COLO668 (cell line): Measurements from ENCODE around the gene TCERG1L.
A peak's percentile ranks its signal among the peaks of the same experiment; 100 is the strongest.
"Not testable (repeated sequence)": the region's sequence is repeated elsewhere in the genome, so short reads cannot be mapped to it uniquely, and the experiment has no call there.

Experiments used
- DNase-seq: peaks from one replicate; lab custom pipeline; 2025; ENCODE audit not compliant: unreplicated experiment; lab: John Stamatoyannopoulos, UW

Gene TCERG1L

DNA sequence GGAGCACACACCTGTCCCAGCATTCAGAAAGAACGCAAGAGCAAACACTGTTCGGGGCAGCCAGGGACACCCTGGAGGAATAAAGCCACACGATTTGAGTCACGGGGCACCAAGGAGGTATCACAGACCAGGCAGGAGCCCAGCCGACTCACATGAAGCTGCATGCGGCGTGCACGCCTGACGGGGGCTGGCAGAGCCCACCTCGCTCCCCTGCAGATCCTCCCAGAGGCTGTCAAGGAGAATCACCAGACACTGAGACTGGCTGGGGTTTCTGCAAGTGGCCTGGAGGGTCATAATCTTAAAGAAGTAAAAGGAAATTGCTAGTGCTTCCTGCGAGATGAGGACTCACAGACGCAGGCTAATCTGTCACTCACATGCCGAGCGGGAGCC is 61.6 kb downstream of the TCERG1L start:
- peak; percentile 43 for DNase-seq

DNA sequence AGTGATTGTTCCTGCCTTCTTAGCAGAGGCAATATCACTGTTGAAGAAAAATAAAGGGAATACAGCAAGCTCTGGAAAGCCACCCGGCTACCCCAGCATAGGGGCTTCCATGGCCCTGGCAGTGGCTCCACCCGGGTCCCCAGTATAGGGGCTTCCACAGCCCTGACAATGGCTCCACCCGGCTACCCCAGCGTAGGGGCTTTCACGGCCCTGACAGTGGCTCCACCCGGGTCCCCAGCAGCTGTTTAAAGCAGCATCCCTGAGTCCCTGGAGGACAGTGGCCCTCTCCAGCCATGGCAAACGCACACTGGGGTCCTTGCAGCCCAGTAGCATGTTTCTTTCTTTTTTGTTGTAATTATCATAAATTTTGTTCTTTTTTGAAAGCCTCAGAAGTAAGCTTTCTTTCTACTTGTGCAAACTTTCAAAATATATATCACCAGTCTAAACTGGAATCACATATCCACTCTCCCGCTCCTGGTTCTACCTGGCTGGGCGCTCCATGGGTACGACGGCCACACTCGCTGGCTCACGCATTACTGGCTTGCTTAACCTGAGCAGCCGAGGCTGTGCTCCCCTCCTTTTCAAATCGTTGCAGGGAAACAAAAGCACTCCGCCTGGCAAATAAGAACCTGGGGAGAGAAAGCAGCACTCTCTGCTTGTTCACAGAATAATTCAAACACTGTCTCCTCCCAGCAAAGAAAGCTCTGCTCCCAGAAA is 62.1 kb downstream of the TCERG1L start:
- DNase-seq, result peak; percentile 43

DNA sequence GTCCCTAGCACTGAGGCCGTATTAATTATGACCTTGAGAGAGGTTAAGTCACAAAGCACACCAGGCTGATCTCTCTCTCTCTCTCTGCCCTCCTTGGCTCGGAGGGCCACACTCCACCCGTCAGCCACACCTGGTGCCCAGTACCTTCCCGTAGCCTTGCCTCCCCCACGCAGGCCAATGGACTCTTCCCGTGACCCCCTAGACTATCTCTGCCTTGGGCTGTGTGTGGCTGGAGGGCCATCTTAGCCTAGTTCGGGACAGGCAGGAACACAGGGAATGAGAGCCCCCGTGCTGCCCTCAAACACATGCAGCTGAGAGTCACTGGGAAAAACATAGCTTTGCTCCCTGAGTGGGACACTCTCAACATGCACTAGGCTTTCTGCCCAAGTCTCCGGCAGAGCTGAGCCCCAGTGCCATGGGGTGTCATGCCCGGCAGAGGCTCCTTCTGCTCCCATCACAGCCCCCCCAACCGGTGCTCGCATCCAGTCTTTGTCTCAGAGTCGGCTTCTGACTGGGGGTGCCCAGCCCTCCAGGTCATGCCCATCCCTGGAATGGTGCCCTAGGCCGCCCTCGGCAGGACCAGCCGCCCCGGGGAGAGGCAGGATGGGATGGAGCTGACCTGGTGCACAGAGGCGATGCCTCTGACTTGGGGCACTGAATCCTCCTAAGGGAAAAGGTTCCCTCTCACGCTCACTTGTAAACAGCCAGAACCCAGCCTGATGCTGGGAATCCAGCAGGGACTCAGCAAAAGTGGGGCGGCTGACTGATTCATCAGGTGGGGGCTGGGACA is 63.0 kb downstream of the TCERG1L start:
- peak; percentile 24 for DNase-seq

DNA sequence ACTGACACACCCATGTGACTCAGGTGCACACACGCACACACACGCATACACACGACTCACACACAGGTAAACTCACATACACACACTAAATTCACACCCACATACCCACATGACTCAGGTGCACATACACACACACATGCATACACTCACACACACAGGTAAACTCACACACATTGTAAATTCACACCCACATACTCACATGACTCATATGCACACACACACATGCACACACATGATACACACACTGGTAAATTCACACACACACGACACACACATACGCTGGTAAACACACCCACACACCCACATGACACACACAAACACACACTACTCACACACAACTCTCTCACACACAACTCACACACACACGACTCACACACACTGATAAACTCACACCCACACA is 63.6 kb downstream of the TCERG1L start:
- no peak for DNase-seq

DNA sequence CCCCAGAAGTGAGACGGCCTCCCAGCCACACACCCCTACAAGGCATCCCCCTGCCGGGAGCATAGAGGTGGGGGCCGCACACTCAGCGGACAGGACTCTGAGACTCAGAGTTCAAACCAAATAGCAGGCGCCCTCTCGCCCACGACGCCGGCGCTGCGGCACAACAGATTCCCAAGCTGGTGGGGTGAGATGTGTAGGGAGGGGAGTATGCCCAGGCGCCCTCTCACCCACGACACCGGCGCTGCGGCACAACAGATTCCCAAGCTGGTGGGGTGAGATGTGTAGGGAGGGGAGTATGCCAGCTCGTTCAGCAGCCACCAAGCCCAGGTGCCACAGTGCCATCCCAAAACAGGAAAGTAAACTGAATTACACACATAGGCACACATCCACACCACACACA is 64.7 kb downstream of the TCERG1L start:
- no peak for DNase-seq

DNA sequence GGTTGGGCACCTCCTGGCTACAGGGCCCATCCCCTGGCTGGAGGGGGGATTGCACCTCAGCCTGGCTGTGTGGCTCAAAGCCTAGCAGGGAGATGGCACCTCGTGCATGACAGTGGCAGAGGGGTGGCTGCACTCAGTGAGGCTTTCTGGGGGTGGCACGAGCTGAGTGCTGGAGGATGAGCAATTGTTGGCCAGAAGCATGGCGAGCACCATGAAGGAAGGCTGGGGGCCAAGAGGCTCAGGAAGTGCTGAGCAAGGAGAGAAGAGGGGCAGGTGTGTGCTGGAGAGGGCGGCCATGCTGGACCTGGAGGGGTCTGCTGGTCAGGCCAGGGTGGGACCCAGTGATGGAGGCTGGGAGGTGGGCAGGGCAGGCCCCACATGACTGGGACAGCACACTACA is 65.4 kb downstream of the TCERG1L start:
- DNase-seq, result no peak

DNA sequence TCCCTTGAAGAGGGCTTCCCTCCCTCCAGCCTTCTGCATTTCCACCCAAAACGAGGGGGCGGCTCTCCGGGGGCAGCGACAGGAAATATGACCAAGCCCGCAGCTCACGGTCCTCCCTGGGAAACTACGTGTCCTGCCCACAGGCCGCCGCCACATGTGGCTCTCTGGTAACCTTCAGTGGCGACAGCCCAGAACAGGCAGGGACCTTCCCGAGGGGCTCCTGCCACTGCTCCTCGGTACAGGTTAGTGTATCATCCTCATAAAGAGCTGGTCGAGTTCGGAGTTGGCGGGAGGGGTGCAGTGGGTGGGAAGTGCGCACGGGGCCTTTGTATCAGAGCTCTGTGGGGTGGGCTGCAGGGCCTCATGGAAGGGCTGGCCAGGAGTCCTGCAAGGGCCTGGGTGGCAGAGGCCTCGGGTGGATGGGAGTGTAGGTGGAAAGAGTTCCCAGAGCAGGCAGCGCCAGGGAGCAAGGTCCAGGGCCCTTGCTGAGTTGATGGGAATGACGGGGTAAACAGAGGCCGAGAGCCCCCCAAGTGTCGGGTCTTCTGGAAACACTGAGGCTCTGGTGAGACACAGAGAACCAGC is 66.0 kb downstream of the TCERG1L start:
- DNase-seq, result no peak

DNA sequence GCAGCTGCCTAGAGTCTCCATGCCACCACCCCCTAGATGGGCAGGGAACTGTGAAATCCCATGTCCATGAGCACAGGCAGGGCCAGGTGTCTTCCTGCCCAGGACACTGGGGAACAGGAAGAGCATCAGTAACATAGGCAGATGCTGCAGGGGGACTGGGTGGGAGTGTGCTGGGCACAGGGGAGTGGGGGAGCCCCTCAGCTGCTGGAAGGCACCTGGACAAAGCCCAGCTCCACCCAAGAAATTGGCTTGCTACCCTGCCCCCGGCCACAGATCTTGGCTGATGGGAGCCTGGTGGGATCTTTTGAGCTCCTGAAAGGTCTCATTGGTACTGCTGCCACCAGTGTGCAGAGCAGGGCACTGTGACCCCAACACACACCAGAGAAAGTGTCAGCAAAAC is 66.7 kb downstream of the TCERG1L start:
- no peak for DNase-seq

DNA sequence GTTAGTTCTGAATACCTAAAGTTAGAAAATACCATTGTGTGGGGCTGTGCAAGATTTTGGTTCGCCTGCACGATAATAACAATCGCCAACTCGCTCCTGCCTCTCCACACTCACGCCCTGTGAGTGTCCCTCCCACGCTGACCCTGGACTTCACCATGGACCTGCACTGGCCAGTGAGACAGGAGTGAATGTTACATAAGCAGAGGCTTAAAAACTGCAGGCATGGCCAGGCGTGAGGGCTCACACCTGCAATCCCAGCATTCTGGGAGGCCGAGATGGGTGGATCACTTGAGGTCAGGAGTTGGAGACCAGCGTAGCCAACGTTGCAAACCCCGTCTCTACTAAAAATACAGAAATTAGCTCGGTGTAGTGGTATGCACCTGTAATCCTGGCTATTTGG is 68.4 kb downstream of the TCERG1L start:
- no peak for DNase-seq

DNA sequence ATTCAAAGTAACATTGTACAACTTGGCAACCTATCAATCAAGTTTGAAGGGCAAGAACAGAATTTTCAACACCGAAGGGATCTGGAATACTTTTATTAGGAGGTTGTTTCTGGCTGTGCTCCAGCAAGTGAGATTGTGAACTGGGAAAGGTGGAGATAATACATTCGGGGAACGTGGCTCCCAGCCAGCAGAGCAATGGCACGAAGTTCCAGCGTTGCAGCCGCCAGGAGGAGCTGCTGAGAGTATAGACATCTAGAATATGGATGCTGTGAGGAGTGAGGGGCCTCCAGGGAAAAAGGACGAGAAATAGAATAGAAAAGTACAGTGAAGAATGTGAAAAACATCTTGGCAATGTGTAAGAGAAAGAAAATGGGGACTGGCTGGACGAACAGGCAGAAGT is 69.5 kb downstream of the TCERG1L start:
- peak; percentile 1 for DNase-seq

DNA sequence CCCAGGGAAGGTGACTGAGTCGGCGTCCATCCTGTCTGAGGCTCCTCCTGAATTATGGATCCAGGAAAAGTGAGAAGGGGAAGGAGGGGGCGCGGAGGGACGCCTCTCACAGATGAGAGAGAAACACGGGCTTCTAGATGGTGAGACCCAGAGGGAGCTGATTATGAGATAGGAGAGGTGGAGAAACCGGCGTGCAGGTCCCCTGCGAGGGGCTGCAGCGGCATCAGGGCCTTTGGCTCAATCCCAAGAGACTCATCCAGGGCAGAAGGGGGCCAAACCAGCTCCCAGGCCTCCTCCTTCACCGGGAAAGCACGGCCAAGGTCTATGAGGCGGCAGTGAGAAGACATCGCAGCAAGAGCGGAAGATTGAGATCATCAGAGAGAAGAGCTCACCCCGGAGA is 70.8 kb downstream of the TCERG1L start:
- DNase-seq, result no peak

DNA sequence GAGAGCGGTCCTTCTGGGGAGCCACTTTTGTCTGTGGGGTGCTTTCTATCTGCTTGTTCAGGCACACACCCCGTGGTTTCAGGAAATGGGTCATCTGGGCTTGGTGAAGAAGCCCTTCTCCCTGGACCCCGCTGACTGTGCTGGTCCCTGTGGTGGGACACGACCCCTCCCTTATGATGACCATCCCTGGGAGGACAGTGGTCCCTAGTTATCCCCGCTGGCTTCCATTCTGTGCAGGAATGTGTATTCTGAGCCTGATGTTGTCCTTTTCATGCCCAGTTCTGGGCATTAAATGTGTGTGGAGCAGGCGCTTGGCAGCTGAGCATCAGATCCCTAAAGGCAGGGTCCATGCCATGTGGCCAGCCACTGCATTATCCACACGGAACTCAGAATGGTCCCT is 71.6 kb downstream of the TCERG1L start:
- no peak for DNase-seq

DNA sequence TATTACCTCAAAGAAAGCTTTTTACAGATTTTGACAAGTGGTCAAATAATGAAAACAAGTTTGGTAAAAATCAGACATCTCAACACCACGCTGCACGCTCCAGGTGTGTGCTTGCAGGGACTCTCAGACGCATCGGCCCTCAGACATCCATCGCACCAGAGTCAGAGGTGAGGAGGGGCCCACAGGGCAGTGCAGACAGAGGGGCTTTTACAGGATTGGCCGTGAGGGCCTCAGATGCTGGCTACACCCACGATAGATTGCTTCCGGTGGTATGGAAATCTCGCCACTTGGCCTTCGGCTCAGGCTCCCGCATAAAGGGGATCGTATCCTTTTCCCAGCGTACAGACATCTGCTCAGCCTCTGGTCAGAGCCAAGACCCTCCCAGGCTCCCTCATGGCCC is 72.1 kb downstream of the TCERG1L start:
- DNase-seq, result no peak

DNA sequence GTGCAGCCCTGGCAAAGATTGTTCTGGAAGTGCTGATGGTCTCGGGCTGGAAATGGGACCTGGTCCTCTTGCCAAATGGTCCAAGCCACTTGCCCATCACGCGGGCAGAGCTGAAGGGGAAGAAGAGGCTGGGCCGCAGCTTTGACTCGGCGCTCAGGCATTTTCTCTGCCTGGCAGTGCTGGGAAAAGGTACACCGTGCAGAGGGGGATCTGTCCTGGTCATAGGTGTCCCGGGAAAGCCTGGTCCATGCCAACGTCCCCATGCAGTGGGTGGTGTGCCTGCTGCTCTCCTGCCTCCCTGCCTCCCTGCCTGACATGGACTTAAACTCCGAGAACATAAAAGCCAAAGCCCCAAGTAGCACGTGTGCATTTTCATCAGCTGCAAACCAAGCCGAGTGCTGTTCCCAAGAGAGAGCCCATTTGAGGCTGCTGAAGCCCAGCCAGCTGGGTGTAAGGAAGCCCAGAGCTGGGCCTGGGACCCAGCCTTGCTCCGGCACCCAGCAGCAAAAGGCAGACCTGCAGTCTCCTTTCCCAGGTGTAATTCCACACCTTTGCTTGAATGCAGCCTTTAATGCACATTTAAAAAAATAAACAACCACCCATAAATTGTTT is 72.7 kb downstream of the TCERG1L start:
- no peak for DNase-seq

DNA sequence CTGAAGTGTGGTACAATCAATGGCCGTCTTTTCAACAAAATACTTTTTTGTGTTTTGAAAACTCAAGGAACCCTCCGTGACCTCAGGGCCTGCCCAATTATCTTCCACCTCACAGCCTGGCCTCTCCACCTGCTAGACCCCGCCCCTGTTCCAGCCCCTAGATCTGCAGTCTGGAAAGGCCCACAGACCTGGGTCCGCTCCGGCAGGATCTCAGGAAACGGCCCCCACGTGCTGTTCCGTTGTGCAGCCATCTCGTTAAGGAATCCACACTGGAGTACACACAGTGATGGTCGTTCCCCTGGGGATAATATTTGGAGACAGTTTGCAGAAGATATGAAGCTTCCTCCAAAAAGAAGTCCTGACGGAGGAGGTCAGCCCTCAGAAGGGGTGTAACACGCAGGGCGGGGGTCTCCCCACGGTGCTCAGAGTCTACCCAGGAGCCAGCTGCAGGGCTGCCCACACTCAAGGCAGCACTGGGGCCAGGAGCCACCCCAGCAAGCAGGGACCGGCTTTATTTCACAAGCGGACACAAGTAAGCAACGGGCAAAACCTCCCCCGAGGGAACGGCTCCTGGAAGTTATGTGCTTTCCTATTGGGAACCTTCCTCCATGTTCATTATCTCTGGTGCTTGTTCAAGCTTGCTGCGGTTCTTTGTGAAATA is 73.4 kb downstream of the TCERG1L start:
- DNase-seq, result no peak

DNA sequence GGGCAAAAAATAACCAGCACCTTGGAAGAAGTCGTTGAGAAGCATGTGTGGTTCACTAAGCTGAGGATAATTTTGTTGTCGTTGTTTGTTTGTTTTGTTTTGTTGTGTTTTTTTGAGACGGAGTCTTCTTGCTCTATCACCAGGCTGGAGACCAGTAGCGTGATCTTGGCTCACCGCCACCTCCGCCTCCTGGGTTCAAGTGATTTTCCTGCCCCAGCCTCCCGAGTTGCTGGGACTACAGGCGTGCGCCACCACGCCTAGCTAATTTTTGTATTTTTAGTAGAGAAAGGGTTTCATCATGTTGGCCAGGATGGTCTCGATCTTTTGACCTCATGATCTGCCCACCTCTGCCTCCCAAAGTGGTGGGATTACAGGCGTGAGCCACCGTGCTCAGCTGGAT is 76.9 kb downstream of the TCERG1L start:
- DNase-seq, result not testable (repeated sequence)

DNA sequence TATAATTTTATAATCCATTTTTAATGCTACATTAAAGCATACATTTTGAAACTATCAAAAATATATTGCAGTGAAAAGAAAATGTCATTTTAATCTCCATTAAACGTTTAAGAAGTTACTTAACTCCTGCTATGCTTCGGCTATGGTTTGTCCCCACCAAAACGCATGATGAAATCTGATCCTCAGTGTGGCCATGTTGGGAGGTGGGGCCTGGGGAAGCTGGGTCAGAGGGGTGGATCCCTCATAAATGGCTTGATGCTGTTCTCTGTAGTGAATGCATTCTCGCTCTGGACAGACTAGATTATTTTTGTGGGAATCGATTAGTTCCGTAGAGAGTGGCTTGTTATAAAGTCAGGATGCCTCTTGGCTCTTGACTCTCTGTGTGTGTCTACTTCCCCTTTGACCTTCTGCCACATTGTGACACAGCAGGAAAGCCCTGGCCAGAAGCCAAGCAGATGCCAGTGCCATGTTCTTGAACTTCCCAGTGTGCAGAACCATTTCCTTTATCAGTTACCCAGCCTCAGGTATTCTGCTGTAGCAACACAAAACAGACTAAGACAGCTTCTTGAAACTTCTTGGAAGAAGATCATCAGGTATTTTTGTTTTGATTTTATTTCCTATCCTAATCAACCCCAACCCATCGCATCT is 77.8 kb downstream of the TCERG1L start:
- DNase-seq, result peak; percentile 2

DNA sequence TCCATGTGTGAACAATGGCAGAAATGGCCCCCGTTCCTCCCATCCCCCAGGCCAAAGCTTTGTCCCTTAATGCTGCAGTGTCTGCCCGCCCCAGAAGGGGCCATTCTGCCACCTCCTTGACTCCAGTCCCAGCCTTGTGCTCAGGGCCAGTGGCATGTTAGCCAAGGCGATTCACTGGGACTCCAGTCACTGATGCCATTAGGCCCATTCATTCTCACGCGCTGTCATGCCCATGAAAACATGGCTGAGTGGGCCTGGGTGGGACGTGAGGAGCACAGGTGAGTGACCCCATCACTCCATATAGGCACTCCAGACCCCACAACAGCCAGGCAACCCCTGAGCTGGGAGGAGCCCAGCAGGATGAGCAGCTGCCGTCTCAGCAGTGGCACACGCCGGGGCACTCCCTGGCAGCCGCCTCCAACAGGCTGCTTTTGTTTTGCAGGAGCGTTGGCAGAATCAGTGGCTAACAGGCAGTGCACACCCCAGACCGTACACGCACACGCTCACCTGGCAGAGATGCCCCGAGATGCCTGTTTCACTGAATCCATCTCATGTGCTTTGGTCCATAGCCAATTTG is 79.5 kb downstream of the TCERG1L start:
- DNase-seq, result no peak

DNA sequence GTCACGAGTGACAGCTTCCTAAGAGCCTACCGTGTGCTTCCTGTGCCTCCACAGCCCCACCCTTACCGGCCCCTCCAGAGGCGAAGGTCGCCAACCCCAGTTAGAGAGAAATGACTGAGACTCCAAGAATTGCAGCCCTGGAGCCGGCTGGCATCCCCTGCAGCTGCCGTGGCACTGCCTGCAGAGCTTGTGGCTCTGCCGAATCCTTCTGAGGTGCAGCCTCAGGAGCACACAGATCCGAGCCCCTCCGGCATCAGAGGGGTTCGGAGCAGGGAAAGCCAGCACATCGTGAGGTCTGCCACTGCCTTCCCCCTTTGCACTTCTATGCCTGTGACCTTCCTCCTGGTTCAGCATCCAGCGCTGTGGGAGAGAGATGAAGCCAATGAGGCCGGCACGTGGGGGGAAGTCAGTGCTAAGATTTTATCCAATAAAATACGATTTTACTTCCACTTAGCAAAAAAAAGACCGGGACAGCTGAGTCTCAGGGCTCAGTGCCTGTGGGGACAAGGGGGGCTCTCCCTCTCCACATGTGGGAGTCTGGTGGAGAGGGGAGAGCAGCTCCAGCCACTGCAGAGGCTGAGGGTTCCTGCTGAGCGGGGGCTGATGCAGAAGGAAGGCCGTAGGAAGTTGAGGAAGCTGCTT is 80.1 kb downstream of the TCERG1L start:
- no peak for DNase-seq
